GM21786 (cell line): ENCODE data around the gene KANSL3.

ENCODE experiments used
- ATAC-seq: cut with Tn5 transposase; IDR thresholded peaks from one replicate; pipeline ENCODE4 v1.9.1; 2021; ENCODE audit not compliant: unreplicated experiment

KANSL3 gene

GRCh38 chr2:96608469-96609455 is 29.4 kb downstream of the KANSL3 start:
- no peak for ATAC-seq

GRCh38 chr2:96604104-96604503 is 34.0 kb downstream of the KANSL3 start:
- no peak for ATAC-seq

- no peak for ATAC-seq
These were observed 35.7 kb downstream of the KANSL3 start for GRCh38 chr2:96602330-96602823.

- ATAC-seq = no peak
These were observed 36.5 kb downstream of the KANSL3 start for GRCh38 chr2:96601382-96602292.

GRCh38 chr2:96599941-96600340 is 38.2 kb downstream of the KANSL3 start:
- ATAC-seq = no peak

- ATAC-seq = no peak
These were observed 41.5 kb downstream of the KANSL3 start for GRCh38 chr2:96596596-96596995.

- no peak for ATAC-seq
These were observed 43.4 kb downstream of the KANSL3 start for GRCh38 chr2:96594691-96595152.

GRCh38 chr2:96594282-96594681 is 43.8 kb downstream of the KANSL3 start:
- ATAC-seq = no peak

- no peak for ATAC-seq
These were observed 46.6 kb downstream of the KANSL3 start for GRCh38 chr2:96591494-96591893.

GRCh38 chr2:96591054-96591453 is 47.1 kb downstream of the KANSL3 start:
- no peak for ATAC-seq

GRCh38 chr2:96587843-96588242 is 50.3 kb downstream of the KANSL3 start:
- ATAC-seq = no peak

- ATAC-seq = no peak
These were observed 54.1 kb downstream of the KANSL3 start for GRCh38 chr2:96584017-96584416.

- no peak for ATAC-seq
These were observed 57.3 kb downstream of the KANSL3 start for GRCh38 chr2:96580771-96581170.

- no peak for ATAC-seq
These were observed 58.7 kb downstream of the KANSL3 start for GRCh38 chr2:96579422-96579821.

- ATAC-seq = no peak
These were observed 59.4 kb downstream of the KANSL3 start for GRCh38 chr2:96578731-96579130.

GRCh38 chr2:96577501-96577900 is 60.6 kb downstream of the KANSL3 start:
- no peak for ATAC-seq

GRCh38 chr2:96575785-96576456 is 62.2 kb downstream of the KANSL3 start:
- no peak for ATAC-seq

- no peak for ATAC-seq
These were observed 63.7 kb downstream of the KANSL3 start for GRCh38 chr2:96574364-96574763.

- no peak for ATAC-seq
These were observed 70.0 kb downstream of the KANSL3 start for GRCh38 chr2:96568094-96568493.

- ATAC-seq = no peak
These were observed 73.0 kb downstream of the KANSL3 start for GRCh38 chr2:96565111-96565510.

GRCh38 chr2:96564563-96564962 is 73.5 kb downstream of the KANSL3 start:
- ATAC-seq = no peak
